Peyer's patch (tissue), 4 donors: Measurements from ENCODE around the gene CFAP20DC.

Experiments
- CTCF ChIP-seq, 6 experiments: fragments of 450-650 bp in 4 of 6; fragments of 200-600 bp in 2 of 6; sonication (generic) in 1 of 6; IDR thresholded peaks; one replicate each; pipeline ENCODE4 v1.5.1; 2017 to 2019; ENCODE audit warnings: antibody characterized with exemption in 6 of 6, mild to moderate bottlenecking in 3 of 6, moderate library complexity in 1 of 6
- POLR2A ChIP-seq, 2 donors: fragments of 450-650 bp; IDR thresholded peaks; one replicate each; pipeline ENCODE4 v1.5.1; 2017; ENCODE audit warnings: antibody characterized with exemption in 2 of 2, mild to moderate bottlenecking in 2 of 2, moderate library complexity in 2 of 2

GRCh38 chr3:58748024-58748423, 301.8 kb downstream of the CFAP20DC start:
- no peak for TF ChIP-seq CTCF (IDR thresholded peaks at IDR 0.05)
- TF ChIP-seq POLR2A (IDR thresholded peaks at IDR 0.05), result no peak
